ENCODE data around the gene KLLN. TPM values are rescaled to one million over a fixed set of nuclear protein-coding genes. Genes with fewer than 3 reads are reported as not detected.
"Not testable (repeated sequence)": the region's sequence is repeated elsewhere in the genome, so short reads cannot be mapped to it uniquely, and the experiment has no call there.

KLLN gene
- total RNA-seq: 1 to 10 TPM in 1 of 3 donors, under 1 TPM in 2; 0.60 to 1.1 (median 0.90) TPM
- long read RNA-seq, donor 1, full-length matches to known transcripts: 1 of 1 reads
- long read RNA-seq, donor 1, partial matches to known transcripts: 0 of 1 reads
- long read RNA-seq, donor 1, other reads (novel, unspliced or antisense): 0 of 1 reads
- long read RNA-seq, donor 2, full-length matches to known transcripts: 1 of 1 reads
- long read RNA-seq, donor 2, partial matches to known transcripts: 0 of 1 reads
- long read RNA-seq, donor 2, other reads (novel, unspliced or antisense): 0 of 1 reads

DNA sequence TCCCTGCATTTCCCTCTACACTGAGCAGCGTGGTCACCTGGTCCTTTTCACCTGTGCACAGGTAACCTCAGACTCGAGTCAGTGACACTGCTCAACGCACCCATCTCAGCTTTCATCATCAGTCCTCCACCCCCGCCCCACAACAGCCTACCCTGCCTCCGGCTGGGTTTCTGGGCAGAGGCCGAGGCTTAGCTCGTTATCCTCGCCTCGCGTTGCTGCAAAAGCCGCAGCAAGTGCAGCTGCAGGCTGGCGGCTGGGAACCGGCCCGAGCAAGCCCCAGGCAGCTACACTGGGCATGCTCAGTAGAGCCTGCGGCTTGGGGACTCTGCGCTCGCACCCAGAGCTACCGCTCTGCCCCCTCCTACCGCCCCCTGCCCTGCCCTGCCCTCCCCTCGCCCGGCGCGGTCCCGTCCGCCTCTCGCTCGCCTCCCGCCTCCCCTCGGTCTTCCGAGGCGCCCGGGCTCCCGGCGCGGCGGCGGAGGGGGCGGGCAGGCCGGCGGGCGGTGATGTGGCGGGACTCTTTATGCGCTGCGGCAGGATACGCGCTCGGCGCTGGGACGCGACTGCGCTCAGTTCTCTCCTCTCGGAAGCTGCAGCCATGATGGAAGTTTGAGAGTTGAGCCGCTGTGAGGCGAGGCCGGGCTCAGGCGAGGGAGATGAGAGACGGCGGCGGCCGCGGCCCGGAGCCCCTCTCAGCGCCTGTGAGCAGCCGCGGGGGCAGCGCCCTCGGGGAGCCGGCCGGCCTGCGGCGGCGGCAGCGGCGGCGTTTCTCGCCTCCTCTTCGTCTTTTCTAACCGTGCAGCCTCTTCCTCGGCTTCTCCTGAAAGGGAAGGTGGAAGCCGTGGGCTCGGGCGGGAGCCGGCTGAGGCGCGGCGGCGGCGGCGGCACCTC, at the start of gene KLLN, which contains the start of gene PTEN:
KLLN (minus strand) TSS at position 481 of the 891 bp plus-strand sequence. CDS start 1,046 bp downstream, outside the sequence.
PTEN (plus strand) TSS at position 573 of the 891 bp plus-strand sequence. CDS start 845 bp downstream, outside the sequence.
- Histone ChIP-seq H3K36me3 (ENCODE audit: low read depth) (no peaks in the 10 kb centered on the region), H3K4me3 (peak within 1 kb of the TSS; percentile 84), H3K9me3 (no peaks in the 10 kb centered on the region), H3K4me1 (ENCODE audit: low read depth) (no peaks in the 10 kb centered on the region)
- intact Hi-C loops (cut with DNase I, micrococcal nuclease): loop anchor here in 1 of 2 donors (5.0 to 10.0 kb wide), 2 partner anchors 362 to 524 kb away; no protein-coding TSS in a partner anchor
- TF ChIP-seq, protein P1, sequence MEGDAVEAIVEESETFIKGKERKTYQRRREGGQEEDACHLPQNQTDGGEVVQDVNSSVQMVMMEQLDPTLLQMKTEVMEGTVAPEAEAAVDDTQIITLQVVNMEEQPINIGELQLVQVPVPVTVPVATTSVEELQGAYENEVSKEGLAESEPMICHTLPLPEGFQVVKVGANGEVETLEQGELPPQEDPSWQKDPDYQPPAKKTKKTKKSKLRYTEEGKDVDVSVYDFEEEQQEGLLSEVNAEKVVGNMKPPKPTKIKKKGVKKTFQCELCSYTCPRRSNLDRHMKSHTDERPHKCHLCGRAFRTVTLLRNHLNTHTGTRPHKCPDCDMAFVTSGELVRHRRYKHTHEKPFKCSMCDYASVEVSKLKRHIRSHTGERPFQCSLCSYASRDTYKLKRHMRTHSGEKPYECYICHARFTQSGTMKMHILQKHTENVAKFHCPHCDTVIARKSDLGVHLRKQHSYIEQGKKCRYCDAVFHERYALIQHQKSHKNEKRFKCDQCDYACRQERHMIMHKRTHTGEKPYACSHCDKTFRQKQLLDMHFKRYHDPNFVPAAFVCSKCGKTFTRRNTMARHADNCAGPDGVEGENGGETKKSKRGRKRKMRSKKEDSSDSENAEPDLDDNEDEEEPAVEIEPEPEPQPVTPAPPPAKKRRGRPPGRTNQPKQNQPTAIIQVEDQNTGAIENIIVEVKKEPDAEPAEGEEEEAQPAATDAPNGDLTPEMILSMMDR (IDR thresholded peaks at IDR 0.05): no peak
- DNase-seq (peak; percentile 92 to 95 (median 95)), ATAC-seq (peak; percentile 76)

- H3K4me1 ChIP-seq (ENCODE audit: low read depth); H3K9me3 ChIP-seq; H3K36me3 ChIP-seq (ENCODE audit: low read depth); ATAC-seq; H3K4me3 ChIP-seq; intact Hi-C loops (cut with DNase I, micrococcal nuclease): not testable (repeated sequence)
- peak in 1 of 3 donors; percentile 17 for DNase-seq
These were observed 40.1 kb upstream of the KLLN start for GRCh38 chr10:87903396-87903795.

- intact Hi-C loops (cut with DNase I, micrococcal nuclease); H3K9me3 ChIP-seq; H3K36me3 ChIP-seq (ENCODE audit: low read depth); H3K4me3 ChIP-seq; ATAC-seq; H3K4me1 ChIP-seq (ENCODE audit: low read depth); DNase-seq: not testable (repeated sequence)
These were observed 34.6 kb upstream of the KLLN start for GRCh38 chr10:87897957-87898356.

- intact Hi-C loops (cut with DNase I, micrococcal nuclease): no loop called here
- TF ChIP-seq, protein P1 (IDR thresholded peaks at IDR 0.05): no peak
- no peak for ATAC-seq
- Histone ChIP-seq H3K36me3 (ENCODE audit: low read depth) (no peaks in the 10 kb centered on the region), H3K4me3 (no peak overlapping the region), H3K9me3 (no peaks in the 10 kb centered on the region), H3K4me1 (ENCODE audit: low read depth) (peaks cover 2% of the 10 kb centered on the region)
- no peak for DNase-seq
These were observed 32.9 kb upstream of the KLLN start for GRCh38 chr10:87896216-87896615.

DNA sequence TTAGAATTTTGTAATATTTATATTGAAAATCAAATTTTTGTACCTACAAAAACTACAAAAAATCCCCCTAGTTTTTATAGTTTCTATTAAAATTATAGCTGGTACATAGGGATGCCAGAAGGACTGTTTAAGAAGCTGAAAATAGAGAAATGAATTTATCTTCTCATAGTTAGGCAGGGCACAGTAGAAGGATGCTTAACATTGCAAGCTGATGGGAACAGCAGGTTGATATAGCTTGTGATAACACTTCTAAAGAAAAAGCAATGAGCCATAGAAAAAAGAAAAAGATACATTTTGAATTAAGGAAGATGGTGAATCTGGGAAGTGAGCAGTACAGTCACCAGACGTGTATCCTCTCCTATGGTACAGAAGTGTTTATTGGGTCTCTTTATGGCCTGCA, 32.1 kb upstream of the KLLN start:
- Histone ChIP-seq H3K9me3 (no peaks in the 10 kb centered on the region), H3K4me1 (ENCODE audit: low read depth) (peaks cover 2% of the 10 kb centered on the region), H3K4me3 (no peak overlapping the region), H3K36me3 (ENCODE audit: low read depth) (no peaks in the 10 kb centered on the region)
- TF ChIP-seq, protein P1 (IDR thresholded peaks at IDR 0.05): no peak
- ATAC-seq: no peak
- no peak for DNase-seq
- intact Hi-C loops (cut with DNase I, micrococcal nuclease): no loop called here

DNA sequence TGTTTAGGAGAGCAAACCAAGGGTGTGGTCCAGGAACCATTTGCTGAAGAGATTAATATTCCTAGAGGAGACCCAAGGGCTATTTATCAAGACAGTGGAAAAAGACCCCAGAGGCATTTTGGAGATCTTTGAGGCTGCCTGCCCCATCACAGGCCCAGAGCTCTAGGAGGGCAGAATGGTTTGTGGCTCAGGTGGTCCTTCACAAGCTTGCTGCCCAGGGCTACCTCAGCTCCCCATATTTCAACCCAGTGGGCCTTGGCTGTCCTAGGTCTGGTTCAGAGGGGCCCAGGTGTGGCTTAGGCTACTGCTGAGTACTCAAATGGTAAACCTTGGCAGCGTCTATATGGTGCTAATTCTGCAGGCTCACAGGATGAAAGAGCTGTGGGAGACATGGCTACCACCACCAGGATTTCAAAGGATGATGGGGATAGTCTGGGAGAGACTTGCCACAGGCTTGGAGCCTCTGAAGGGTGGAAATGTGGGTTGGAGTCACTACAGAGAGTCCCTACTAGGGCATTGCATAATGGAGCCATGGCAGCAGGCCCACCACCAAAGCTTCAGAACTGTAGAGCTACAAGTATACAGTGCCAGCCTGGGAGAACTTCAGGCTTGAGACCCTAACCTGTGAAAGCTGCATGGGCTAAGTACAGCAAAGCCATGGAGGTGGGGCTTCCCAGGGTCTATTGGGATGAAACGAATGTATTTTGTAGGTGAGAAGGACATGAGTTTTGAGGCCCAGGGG, 24.4 kb upstream of the KLLN start:
- ATAC-seq: peak; percentile 13

More for the DNA sequence above, 24.4 kb upstream of the KLLN start:
- no peak for DNase-seq
- H3K4me1 ChIP-seq (ENCODE audit: low read depth): no peaks in the 10 kb centered on the region
- peaks cover 4% of the 10 kb centered on the region for H3K9me3 ChIP-seq
- H3K36me3 ChIP-seq (ENCODE audit: low read depth): no peaks in the 10 kb centered on the region
- H3K4me3 ChIP-seq: no peak overlapping the region
- TF ChIP-seq, protein P1 (IDR thresholded peaks at IDR 0.05): no peak
- intact Hi-C loops (cut with DNase I, micrococcal nuclease): no loop called here

Measured in mucosa of descending colon (tissue), 3 donors.